Stimulated activated CD8-positive, alpha-beta memory T cell treated with anti-CD3 and anti-CD28 coated beads, Interleukin-15, amount 100 ng/mL, for 4 hours (primary cell): ENCODE results near the gene RMND5A.
A peak's percentile ranks its signal among the peaks of the same experiment; 100 is the strongest.
"Not testable (repeated sequence)": the region's sequence is repeated elsewhere in the genome, so short reads cannot be mapped to it uniquely, and the experiment has no call there.

Source experiments
- DNase-seq, 2 donors: peaks; one replicate each; pipeline ENCODE4 v3.0.0-alpha.2; 2020; ENCODE audit warnings: low read depth in 2 of 2

The RMND5A gene, protein sequence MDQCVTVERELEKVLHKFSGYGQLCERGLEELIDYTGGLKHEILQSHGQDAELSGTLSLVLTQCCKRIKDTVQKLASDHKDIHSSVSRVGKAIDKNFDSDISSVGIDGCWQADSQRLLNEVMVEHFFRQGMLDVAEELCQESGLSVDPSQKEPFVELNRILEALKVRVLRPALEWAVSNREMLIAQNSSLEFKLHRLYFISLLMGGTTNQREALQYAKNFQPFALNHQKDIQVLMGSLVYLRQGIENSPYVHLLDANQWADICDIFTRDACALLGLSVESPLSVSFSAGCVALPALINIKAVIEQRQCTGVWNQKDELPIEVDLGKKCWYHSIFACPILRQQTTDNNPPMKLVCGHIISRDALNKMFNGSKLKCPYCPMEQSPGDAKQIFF

DNA sequence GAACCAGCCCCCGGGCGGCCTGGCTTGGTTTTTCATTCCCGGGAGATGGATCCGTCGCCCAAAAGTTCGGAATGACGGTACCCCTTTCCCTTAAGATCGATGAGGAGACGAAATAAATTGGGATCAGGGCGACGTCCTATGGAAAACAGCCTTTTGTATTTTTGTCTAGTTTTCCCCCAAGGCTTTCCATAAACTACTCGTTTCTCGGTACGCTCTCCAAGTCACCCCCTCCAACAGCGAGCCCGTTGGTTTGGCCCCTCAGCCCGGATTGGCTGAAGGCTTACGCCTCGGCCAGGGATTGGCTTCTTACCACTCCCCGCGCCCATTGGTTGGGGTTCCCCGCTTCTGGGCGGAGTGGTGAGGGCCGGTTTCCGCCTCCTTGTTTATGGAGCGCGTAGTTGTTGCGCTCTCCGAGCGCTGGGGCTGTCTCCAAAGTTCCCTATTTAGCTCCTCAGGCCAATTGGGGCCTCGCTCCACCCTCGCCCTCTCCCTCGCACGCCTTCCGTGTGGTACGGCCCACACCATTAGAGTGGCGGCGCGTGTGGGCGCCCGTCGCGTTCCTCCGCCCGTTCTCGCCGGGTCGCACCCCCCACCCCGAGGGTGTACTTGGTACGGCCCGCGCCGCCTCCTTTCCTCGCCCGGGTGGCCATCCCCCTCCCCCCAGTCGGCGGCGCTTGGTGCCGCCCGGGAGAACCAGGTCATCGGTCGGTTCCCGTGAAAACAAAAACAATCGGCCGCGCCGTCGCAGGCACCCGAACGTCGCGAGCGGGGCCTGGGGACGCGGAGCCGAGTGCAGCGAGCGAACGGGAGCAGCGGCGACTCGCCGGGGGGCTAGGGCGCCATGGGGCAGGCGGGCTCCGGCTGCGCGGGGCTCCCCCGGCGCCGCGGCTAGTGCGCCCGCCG is at the start of gene RMND5A:
Gene RMND5A, plus strand, starts transcription at position 655 of the 903 bp plus-strand sequence. CDS start 377 bp downstream, outside the sequence.
- peak; percentile 89 to 90 for DNase-seq

DNA sequence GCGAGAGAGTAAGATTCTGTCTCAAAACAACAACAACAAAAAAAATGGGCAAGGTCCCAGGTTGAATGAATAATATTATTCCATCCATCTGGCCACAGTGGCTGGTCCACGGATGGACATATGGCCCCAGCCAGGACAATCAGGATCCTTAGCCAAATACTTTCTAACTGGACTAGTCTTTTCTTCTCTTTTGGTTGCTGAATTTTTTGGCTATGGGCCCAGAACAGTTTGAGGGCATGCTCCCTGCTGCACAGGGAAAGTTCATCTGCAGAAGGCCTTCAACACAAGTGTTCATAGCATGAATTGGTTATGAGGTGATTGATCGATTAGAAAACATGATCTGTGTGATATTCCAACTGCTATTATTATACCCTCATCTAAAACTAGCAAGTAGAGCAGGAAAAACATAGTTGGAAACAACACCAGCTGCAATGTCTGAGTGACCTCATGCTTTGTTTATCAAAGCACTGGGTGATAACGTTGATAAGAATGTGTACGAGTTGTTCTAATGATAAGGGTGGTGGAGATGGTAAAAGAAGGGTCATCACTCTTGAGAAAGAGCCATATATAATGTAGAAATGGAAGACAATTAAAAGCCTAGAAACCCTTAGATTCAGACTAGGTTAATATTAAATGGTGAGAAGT is 48.6 kb upstream of the RMND5A start:
- no peak for DNase-seq

DNA sequence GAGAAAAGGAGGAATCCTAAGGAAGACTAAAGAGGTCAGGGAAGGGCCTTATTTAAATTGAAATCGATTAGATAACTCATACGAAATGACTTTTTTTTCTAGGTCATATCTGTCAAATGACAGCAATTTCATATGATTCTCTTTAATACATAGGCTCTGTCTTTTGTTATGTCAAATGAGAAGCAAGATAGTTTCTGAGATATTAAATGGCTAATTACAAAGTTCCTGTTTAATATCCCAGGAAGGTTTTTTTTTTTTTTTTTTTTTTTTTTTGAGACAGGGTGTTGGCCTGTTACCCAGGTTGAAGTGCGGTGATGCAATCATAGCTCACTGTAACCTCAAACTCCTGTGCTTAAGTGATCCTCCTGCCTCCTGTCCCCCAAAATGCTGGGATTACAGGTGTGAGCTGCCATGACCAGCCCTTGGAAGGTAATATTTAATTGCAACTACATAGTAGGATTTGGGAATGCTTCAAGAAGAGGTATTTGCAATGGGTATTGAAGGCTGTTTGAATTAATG is 48.0 kb upstream of the RMND5A start:
- no peak for DNase-seq

DNA sequence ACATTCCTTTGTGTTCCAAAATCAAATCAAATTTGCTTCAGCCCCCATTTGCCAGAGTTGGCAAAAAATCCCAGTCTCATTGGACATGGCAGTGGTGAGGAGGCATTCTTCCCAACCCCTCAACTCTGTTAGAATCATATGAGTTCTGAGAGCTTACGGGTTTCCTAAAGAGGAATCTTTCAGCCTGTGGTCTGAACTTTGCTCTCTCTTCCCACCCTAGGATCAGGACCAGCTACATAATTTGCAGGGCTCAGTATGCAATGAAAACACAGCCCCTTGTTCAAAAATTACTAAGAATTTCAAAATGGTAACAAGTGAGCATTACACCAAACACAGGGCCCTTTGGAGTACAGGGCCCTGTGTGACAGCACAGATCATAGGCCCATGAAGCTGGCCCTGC is 47.1 kb upstream of the RMND5A start:
- DNase-seq, result no peak

DNA sequence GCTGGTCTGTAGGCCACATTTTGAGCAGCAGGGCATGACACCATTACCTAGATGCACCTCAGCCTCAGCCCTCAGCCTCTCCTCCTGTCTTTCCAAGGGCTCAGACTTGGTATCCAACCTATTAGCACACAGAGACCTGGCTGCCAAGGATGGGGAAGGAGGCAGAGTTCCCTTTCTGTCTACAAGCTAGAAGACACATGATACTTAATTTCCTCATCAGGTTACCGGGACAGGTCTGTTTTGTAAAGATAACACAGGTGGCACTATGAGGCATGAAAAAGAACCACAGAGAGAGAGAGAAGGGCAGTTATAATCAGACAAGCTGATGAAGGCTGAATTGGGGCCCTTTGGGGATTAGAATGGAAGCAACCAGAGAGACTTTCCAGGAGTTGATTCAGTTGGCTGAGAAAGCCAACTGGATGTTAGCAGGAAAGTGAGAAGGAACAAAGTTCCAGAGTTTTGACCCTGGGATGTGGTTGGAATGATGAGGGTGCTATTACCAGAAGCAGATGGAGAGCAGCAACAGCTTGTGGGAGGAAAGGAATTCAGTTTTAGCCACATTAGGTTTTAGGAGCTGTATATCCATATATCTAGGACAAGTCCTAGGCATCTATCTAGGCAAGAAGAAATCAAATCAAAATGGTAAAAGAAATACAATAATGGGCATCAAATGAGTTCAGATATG is 46.0 kb upstream of the RMND5A start:
- DNase-seq, result no peak

DNA sequence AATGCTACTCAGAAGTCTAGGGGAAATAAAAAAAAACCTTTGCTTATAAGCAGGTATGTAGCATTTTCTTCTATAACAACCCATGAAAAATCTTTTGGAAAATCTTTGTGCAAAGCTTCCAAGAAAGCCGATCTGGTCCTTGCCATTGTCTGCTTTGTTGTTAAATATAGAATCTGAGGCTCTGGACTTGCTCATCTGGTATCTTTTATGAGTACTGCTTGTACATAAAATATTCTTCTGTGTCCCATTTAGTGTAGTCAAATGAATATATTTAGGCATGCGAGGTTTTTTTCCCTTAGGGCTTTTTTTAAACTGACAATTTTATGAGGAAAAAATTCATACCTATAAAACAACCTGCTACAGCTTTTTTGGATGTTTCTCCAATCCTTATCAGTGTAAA is 45.0 kb upstream of the RMND5A start:
- DNase-seq, result no peak

DNA sequence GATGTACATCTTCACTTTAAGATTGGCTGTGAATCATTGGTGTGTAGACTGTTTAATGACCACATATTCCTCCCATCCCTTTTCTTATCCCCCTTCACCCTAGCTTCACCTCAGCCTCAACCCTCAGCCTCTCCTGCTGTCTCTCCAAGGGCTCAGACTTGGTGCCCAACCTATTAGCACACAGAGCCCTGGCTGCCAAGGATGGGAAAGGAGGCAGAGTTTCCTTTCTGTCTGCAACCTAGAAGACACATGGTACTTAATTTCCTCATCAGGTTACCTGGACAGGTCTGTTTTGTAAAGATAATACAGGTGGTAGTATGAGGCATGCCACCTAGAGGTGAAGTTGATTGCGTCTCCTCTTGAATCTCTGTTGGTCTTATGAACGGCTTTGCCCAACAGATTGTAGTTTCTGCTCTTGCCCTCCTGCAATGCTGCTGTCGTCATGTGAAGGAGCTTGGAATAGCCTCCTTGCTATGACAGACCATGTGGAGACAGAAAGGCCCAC is 44.5 kb upstream of the RMND5A start:
- DNase-seq, result no peak

DNA sequence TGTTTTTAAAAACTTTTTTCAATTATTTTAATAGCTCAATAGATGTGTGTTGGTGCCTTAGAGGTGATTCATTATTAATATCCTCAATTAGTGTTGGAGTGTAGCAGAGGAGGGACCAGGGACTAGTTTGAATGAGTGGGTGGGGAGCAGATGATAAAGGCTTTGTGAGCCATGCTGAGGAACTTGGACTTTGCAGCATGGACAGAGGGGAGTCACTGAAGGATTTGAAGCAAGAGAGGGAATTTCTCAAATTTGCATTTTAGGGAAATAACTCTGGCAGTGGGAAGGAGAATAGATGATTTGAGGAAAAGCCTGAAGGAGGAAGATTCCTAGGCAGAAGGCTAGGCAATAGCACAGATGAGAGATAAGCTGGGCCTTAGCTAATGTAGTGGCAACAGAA is 42.3 kb upstream of the RMND5A start:
- DNase-seq, result no peak

DNA sequence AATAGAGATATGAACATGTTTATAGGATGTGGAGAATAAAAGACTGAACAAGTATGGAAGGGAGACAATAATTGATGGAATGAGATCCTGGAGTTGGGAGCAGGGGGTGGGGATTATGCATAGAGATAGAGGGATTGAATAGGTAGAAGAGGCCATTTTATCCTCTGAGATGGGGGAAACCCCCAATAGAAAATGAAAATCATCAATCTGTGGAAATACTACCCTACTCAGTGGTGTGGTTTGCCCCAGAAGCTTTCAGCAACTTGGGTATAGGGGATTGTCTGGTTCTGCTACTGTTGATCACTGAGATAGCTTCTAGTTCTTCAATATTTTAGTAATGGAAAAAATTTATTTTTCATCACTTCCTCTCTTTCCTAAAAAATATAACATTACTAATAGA is 41.1 kb upstream of the RMND5A start:
- no peak for DNase-seq

DNA sequence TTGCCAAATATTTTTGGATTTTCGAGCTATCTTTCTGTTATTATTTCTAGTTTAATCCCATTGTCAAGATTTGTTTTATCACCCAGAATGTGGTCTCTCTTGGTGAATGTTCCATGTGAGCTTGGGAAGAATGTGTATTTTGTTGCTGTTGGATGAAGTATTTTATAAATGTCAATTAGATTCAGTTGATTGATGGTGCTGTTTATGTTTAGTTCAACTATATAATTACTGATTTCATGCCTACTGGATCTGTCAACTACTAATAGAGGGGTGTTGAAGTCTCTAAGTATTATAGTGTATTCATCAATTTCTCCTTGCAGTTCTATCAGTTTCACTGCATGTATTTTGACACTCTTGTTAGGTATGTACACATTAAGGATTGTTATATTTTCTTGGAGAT is 34.7 kb upstream of the RMND5A start:
- DNase-seq, result no peak

DNA sequence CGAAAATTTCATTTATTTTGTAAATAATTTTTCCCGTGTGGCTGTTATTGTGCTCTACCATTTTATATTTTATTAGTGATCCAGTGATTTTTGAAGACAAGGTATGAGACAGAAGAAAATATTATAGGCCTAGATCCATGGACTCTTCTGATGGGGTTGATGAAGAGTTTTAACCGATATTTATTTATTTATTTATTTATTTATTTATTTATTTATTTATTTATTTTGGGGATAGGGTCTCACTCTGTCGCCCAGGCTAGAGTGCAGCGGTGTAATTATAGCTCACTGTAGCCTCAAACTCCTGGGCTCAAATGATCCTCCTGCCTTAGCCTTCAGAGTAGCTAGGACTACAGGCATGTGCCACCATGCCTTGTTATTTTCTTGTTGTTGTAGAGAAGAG is 33.6 kb upstream of the RMND5A start:
- DNase-seq, result no peak

DNA sequence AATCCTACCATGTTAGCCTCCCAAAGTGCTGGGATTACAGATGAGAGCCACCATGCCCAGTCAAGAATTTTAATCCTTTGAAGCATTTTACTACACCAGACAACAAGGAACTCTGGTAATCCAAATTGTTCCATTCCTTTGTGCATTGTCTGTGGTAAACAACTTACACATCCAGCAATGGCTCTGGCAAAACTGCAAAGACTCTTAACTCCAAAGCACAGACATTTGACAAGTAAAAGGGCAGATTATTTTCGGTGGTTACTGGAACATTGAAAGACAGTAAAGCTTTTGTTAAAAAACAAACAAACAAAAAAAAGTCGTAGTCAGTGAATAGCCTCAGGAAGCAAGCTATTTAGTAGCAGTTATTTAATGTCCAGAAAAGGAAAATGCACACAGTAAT is 33.2 kb upstream of the RMND5A start:
- no peak for DNase-seq

DNA sequence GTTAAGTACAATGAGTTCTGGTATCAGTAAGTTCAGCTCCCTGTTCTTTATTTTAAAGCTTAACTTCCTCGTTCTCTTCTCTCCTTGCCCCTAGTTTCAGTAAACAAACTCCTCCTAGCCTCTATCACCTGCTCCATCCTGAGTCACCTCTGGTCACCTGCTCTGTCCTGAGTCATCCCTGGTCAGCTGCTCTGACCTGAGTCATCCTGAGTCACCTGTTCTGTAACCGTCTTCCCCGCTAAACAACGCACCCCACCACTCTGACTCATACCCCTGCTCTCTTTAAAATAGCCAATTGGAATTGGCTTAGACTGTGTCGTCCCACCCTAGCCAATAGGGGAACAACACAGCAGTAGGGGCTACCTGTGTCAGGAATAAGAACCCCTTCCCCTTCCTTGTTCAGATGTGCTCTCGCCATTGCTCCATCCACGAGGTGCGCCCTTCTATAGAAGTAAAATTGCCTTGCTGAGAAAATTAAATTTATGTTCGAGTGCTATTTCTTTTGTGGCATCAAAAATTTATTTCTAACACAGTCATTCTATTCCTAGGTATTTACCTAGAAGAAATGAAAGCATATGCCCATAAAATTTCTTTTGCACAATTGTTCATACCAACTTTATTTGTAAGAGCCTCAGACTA is 24.9 kb upstream of the RMND5A start:
- no peak for DNase-seq

DNA sequence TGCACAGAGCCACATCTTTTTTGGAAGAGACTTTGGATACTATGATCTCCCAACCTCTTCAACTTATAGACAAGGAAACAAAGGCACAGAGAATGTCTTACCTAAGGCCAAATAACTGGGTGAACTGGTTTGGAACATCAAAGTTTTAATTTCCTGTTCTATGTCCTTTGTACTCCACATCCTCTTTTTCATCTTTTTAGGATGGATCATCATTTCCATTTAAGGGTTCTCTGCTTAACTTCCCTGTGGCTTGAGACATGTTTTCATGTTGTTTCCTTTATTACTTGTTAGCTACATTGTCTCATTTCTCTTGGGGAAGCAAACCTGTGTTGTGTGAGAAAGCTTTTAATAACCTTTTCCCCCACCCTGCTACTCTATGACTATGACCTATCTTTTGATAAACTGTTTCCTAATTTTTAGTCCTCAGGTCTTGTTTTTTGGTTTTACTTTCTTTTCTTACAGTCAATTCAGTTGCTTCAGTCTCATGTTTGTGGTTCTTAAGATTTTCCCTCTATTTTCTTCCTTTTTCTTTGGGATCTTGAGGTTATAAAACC is 22.5 kb upstream of the RMND5A start:
- no peak for DNase-seq

DNA sequence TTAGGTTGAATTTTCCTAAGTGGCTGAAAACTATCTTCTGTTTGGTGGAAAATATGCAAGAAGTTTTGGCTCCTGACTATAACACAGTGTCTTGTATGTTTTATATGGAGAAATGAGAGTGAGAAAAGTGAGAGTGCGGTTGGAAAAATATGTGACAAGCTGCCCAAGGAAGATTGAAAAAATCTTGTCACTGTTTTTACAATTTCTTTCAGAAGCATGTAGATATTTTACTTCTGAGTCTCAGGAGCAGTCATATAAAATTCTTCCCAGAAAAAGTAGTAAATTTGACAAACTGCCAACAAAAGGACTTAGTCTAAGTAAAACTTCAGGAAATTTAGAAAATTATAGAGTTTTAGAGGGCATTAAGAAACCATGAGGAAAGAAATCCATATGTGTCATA is 19.4 kb upstream of the RMND5A start:
- DNase-seq, result no peak

DNA sequence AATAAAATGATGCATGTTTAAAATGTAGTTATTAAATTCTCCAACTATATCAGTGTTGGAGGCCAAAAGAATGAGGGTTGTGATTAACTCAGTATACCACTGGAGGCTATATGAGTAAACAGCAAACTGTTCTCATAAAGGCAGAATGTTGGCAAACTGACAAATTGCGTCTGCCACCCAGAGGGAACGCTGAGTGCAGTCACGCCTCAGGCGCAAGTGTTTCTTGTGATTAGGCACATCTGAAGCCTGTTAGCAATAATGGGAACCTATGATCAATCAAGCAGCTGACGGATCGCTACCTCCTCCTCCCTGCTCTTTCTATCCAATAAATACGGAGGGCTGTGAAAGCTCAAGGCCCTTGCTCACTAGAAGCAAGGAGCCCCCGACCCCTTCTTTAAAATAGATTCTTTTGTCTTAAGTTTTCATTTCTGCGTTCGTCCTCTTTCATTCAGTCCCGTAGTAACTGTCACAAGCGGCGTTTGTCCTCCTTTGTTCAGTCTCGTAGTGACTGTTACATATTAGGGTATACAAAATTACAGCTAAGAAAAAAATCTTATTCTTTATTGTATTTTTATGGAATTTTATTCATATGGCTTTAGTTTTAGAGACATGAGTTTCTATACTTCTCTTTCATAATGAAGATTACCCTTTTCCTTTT is 16.3 kb upstream of the RMND5A start:
- no peak for DNase-seq

DNA sequence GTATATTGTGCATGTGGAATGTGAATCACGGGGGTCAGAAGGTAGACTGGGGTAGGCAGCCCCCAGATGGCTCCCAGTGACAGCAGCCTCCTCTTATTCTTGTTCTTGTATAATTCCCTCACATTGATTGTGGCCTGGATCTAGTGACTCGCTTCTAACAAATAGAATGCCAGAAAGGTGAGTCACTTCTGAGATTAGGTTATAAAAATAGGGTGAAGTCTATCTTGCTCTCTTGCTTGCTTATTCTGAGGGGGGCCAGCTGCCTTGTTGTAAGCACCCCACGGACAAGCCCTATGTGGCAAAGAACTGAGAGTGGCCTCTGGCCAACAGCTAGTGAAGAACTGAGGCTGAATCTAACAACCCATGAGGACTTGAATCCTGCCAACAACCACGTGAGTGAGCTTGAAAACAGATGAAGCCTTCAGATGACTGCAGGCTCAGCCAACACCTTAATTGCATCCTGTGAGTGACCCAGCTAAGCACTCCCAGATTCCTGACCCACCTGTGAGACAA is 15.6 kb upstream of the RMND5A start:
- DNase-seq, result no peak

DNA sequence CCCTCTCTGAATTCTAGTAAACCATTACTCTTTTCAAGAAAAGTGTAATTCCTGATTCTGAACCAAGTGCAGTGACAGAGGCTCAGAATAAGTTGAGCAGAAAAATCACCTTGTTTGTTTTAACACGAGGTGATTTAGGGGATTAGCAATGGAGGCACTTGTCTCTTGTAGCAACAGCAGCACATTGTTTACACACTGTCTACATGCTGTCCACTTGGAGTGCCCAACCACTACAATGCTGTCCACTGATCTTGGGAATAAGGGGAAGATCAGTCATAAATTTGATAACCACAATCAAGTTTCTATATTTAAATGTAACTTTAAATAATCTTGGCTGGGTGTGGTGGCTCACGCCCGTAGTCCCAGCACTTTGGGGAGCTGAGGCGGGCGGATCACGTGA is 13.9 kb upstream of the RMND5A start:
- DNase-seq, result no peak

DNA sequence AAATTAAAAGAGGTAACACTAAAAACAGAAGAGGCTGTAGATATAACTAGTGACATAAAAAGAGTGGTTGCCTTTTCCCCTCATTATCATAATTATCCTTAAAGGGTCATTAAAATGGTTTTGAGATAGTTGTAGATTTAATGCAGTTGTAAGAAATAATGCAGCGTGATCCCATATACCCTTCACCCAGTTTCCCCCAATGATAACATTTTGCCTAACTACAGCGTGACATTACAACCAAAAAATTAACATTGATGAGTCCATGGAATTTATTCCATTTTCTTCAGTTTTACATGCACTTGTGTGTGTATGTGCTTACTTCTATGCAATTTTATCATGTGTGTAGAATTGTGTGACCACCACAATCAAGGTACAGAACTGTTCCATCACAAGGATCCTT is 13.2 kb upstream of the RMND5A start:
- DNase-seq, result no peak

DNA sequence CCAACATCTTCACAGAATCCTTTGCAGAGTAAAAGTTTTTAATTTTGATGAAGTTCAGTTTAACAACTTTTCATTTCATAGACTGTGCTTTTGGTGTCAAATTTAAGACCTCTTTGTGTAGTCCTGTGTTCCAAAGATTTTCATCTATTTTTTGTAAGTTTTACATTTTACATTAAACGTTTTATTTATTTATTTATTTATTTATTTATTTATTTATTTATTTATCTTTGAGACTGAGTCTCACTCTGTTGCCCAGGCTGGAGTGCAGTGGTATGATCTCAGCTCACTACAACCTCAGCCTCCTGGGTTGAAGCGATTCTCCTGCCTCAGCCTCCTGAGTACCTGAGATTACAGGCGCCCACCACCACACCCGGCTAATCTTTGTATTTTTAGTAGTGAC is 12.0 kb upstream of the RMND5A start:
- not testable (repeated sequence) for DNase-seq
